ENCODE measurements around the gene BABAM2.
A peak's percentile ranks its signal among the peaks of the same experiment; 100 is the strongest.

Gene BABAM2

DNA sequence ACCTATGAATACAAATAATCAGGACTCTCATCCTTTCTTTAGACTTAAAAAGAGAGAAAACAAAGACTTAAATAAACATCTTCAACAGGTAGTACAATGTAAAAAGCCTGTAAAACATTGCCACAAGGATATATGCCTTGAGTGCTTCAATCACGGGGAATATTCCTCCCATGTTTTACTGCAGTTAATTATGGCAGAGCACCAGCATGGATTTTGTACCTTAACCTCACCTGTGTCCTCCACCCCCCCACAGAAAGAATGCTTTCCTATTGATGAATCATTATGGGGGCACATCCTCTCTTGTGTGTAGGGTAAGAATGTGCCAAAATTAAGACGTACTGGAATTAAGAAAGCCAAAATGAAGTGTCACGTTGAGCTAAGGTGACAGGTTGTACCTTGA, 312.2 kb downstream of the BABAM2 start:
- no peak for DNase-seq (ENCODE audit: low read depth)
- TF ChIP-seq CTCF (conservative IDR thresholded peaks at IDR 0.05; ENCODE audit: low read depth, low read length): no peak
- H3K4me3 ChIP-seq (ENCODE audit: low read depth, low read length): no peak overlapping the region

- H3K4me3 ChIP-seq (ENCODE audit: low read depth, low read length): no peak overlapping the region
- TF ChIP-seq CTCF (conservative IDR thresholded peaks at IDR 0.05; ENCODE audit: low read depth, low read length): no peak
- DNase-seq (ENCODE audit: low read depth): peak; percentile 64
Measured at GRCh38 chr2:28206762-28207161, 316.2 kb downstream of the BABAM2 start.

GRCh38 chr2:28209261-28209691, 318.7 kb downstream of the BABAM2 start:
- no peak overlapping the region for H3K4me3 ChIP-seq (ENCODE audit: low read depth, low read length)
- no peak for DNase-seq (ENCODE audit: low read depth)
- TF ChIP-seq CTCF (conservative IDR thresholded peaks at IDR 0.05; ENCODE audit: low read depth, low read length): no peak

DNA sequence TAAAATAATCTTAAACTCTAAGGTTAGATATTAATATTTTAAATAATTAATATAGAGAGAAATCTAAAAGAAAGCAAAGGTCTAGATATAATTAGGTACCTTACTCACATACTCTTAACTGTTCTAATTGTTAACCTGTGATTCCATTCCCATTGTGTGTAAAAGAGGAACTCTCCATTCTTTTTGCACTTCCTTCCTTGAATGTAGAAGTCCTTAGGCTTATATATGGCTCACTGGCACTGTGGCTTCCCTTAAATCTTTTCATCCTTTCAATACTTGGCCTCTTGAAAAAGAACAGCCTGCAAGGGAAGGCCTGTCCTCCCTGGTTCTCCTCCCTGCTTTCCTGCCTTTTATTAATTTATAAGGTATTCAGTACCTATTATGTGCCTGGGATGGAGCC, 319.3 kb downstream of the BABAM2 start:
- no peak for TF ChIP-seq CTCF (conservative IDR thresholded peaks at IDR 0.05; ENCODE audit: low read depth, low read length)
- DNase-seq (ENCODE audit: low read depth): no peak
- no peak overlapping the region for H3K4me3 ChIP-seq (ENCODE audit: low read depth, low read length)

- no peak for DNase-seq (ENCODE audit: low read depth)
- no peak overlapping the region for H3K4me3 ChIP-seq (ENCODE audit: low read depth, low read length)
- no peak for TF ChIP-seq CTCF (conservative IDR thresholded peaks at IDR 0.05; ENCODE audit: low read depth, low read length)
Measured at GRCh38 chr2:28210535-28210934, 320.0 kb downstream of the BABAM2 start.

DNA sequence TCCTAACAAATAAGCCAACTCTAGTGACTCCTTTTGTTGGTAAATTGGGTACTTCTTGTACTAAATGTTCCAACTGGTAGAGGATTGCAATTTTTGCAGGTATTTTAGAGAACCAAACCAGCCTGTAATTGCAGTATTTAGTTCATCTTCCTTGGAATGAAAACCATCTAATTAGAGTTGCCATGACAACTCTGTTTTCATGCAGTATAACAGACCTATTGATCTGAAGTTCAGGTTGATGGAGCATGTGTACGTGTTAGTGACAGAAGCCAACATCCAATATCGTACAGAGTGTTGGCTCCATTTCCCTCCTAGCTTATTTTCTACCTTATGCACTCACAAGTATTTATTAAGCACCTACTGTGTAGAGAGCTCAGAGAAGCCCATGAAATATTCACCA, 325.8 kb downstream of the BABAM2 start:
- DNase-seq (ENCODE audit: low read depth): no peak
- no peak overlapping the region for H3K4me3 ChIP-seq (ENCODE audit: low read depth, low read length)
- no peak for TF ChIP-seq CTCF (conservative IDR thresholded peaks at IDR 0.05; ENCODE audit: low read depth, low read length)

DNA sequence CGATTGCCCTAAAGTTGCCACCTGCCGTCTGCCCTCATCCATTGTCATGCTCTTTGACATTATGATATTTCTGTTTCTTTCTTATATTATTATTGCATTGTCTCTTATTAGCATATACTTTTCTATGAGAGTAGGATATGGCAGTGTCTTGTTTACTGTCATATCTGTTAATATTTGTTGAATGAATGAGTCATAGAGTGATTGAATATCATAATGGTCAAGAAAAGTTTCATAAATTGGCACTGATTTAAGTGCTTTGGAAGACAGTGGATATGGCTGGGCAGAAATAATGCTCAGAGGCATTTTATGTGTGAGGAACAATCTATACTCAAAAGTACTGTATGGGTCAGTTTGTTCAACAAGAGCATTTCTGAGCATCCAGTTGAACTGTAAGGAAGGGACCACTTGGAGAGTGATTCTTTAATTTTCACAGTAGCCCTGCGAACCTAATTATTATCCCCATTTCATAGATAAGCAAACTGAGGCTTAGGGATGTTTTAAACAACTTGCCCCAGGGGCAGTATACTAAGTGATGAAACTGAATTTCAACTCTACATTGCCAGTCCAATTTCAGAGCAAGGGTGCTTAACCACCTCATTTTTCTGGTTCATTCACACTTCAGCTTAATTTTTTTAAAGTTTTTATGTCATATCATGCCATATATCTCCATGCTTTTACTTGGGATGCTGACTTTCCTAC, 326.7 kb downstream of the BABAM2 start:
- TF ChIP-seq CTCF (conservative IDR thresholded peaks at IDR 0.05; ENCODE audit: low read depth, low read length): no peak
- no peak overlapping the region for H3K4me3 ChIP-seq (ENCODE audit: low read depth, low read length)
- DNase-seq (ENCODE audit: low read depth): no peak
